Trophoblast cell (in vitro differentiated cells and primary cell): ENCODE measurements around the gene NPY1R.
A peak's percentile ranks its signal among the peaks of the same experiment; 100 is the strongest.

Experiments
- DNase-seq, 2 donors: peaks; one replicate each; pipeline ENCODE4 v3.0.0-alpha.2; 2016
- H2AFZ ChIP-seq: 2 replicates; pipeline ENCODE4 v1.6.1; 2013; ENCODE audit warnings: low read length, moderate library complexity, mild to moderate bottlenecking; ENCODE audit not compliant: insufficient read depth, poor library complexity
- H2AK5ac ChIP-seq: 2 replicates; pipeline ENCODE4 v1.6.1; 2013; ENCODE audit warnings: mild to moderate bottlenecking, low read length
- H2BK120ac ChIP-seq: 2 replicates; pipeline ENCODE4 v1.6.1; 2013; ENCODE audit warnings: low read length, mild to moderate bottlenecking, moderate library complexity; ENCODE audit not compliant: insufficient read depth, poor library complexity
- H2BK12ac ChIP-seq: 2 replicates; pipeline ENCODE4 v1.6.1; 2013; ENCODE audit warnings: mild to moderate bottlenecking, low read length, moderate library complexity
- H2BK5ac ChIP-seq: 2 replicates; pipeline ENCODE4 v1.6.1; 2013; ENCODE audit warnings: low read length, low read depth, moderate library complexity, mild to moderate bottlenecking; ENCODE audit not compliant: poor library complexity
- H3K14ac ChIP-seq: 2 replicates; pipeline ENCODE4 v1.6.1; 2013; ENCODE audit warnings: mild to moderate bottlenecking, low read length
- H3K18ac ChIP-seq: 2 replicates; pipeline ENCODE4 v1.6.1; 2013; ENCODE audit warnings: mild to moderate bottlenecking, low read length
- H3K23ac ChIP-seq: 2 replicates; pipeline ENCODE4 v1.6.1; 2013; ENCODE audit warnings: low read length
- H3K27ac ChIP-seq: 2 replicates; pipeline ENCODE4 v1.5.1; 2013; ENCODE audit warnings: low read depth, mild to moderate bottlenecking, inconsistent platforms, low read length, moderate library complexity
- H3K27me3 ChIP-seq: 2 replicates; pipeline ENCODE4 v1.6.1; 2013; ENCODE audit warnings: inconsistent platforms, mild to moderate bottlenecking, low read length, moderate library complexity; ENCODE audit not compliant: insufficient read depth
- H3K36me3 ChIP-seq, 2 experiments: 1 replicate in 1 of 2; 2 replicates in 1 of 2; pipeline ENCODE4 v1.6.1; 2013; ENCODE audit warnings: low read length in 2 of 2, mild to moderate bottlenecking in 2 of 2, moderate library complexity in 1 of 2; ENCODE audit not compliant: insufficient read depth in 2 of 2, control insufficient read depth in 1 of 2
- H3K4ac ChIP-seq: 2 replicates; pipeline ENCODE4 v1.6.1; 2013; ENCODE audit warnings: low read depth, mild to moderate bottlenecking, low read length, moderate library complexity
- H3K4me1 ChIP-seq, 2 experiments: 1 replicate in 1 of 2; 2 replicates in 1 of 2; pipeline ENCODE4 v1.6.1; 2013; ENCODE audit warnings: low read length in 2 of 2, mild to moderate bottlenecking in 2 of 2, moderate library complexity in 1 of 2; ENCODE audit not compliant: insufficient read depth in 2 of 2, control insufficient read depth in 1 of 2
- H3K4me2 ChIP-seq: 2 replicates; pipeline ENCODE4 v1.6.1; 2013; ENCODE audit warnings: inconsistent platforms, mild to moderate bottlenecking, low read length, moderate library complexity
- H3K4me3 ChIP-seq: 2 replicates; pipeline ENCODE4 v1.5.1; 2013; ENCODE audit warnings: mild to moderate bottlenecking, low read depth, low read length, inconsistent platforms
- H3K79me1 ChIP-seq: one replicate; pipeline ENCODE4 v1.6.1; 2013; ENCODE audit warnings: low read length
- H3K79me2 ChIP-seq: 2 replicates; pipeline ENCODE4 v1.6.1; 2013; ENCODE audit warnings: low read length, mild to moderate bottlenecking; ENCODE audit not compliant: control insufficient read depth, insufficient read depth, poor library complexity
- H3K9ac ChIP-seq: 2 replicates; pipeline ENCODE4 v1.6.1; 2013; ENCODE audit warnings: mild to moderate bottlenecking, low read length
- H3K9me3 ChIP-seq: 2 replicates; pipeline ENCODE4 v1.6.1; 2013; ENCODE audit warnings: low read depth, mild to moderate bottlenecking, control low read depth, inconsistent platforms, low read length; ENCODE audit not compliant: insufficient read depth
- H4K12ac ChIP-seq: 2 replicates; pipeline ENCODE4 v1.6.1; 2013; ENCODE audit warnings: low read depth, mild to moderate bottlenecking, low read length, moderate library complexity
- H4K8ac ChIP-seq: 2 replicates; pipeline ENCODE4 v1.6.1; 2013; ENCODE audit warnings: low read depth, mild to moderate bottlenecking, low read length, moderate library complexity
- H4K91ac ChIP-seq: one replicate; pipeline ENCODE4 v1.6.1; 2013; ENCODE audit warnings: low read depth, mild to moderate bottlenecking, low read length, moderate library complexity
- WGBS: extraction: QIAGEN DNeasy Blood & Tissue Kit; methylation state at CpG from one replicate; pipeline ENCODE4 v1.1.7; 2013; ENCODE audit warnings: missing lambda C conversion rate; ENCODE audit not compliant: insufficient read length, insufficient coverage; ENCODE audit errors: extremely low coverage; 5-methylcytosine and 5-hydroxymethylcytosine counted together

The NPY1R gene

DNA sequence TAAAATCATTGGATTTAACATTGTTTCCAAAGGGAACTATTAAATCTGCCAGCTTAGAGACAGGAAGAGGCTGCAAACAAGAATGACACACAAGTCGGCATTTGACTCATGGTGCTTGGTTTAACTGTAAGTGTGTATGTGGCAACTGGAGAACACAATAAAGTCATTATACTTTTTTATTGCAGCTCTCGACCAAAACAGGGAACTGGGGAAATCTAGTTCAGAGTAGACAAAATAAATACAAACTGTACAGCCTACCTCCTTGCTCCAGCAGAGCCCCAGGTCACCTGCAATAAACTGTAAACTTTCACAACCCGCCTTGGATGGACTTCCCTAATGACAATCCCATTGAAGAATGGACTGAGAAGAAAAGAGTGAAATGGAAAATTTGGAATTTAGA, 35.3 kb upstream of the NPY1R start:
- Histone ChIP-seq H3K79me2 (no peaks in the 10 kb centered on the region), H4K8ac (no peak overlapping the region), H3K27ac (no peak overlapping the region), H4K12ac (no peak overlapping the region), H3K23ac (no peak overlapping the region), H2BK5ac (no peak overlapping the region), H3K4me2 (no peak overlapping the region), H3K36me3 (no peaks in the 10 kb centered on the region), H3K4me1 (no peaks in the 10 kb centered on the region), H2BK120ac (no peak overlapping the region), H4K91ac (no peak overlapping the region), H3K79me1 (no peaks in the 10 kb centered on the region), H3K4me3 (no peak overlapping the region), H3K4ac (no peak overlapping the region), H2BK12ac (no peak overlapping the region), H3K14ac (no peak overlapping the region), H3K27me3 (no peaks in the 10 kb centered on the region), H2AFZ (no peak overlapping the region), H3K9me3 (no peaks in the 10 kb centered on the region), H3K9ac (no peak overlapping the region), H3K18ac (no peak overlapping the region), H2AK5ac (no peak overlapping the region)
- no CpG with 5 or more reads among the region's 3 CpGs for WGBS
- DNase-seq, result no peak

- H3K79me1 ChIP-seq, result no peaks in the 10 kb centered on the region
- DNase-seq, result no peak
- H3K27ac ChIP-seq, result no peak overlapping the region
- H4K91ac ChIP-seq, result no peak overlapping the region
- no peaks in the 10 kb centered on the region for H3K27me3 ChIP-seq
- no peaks in the 10 kb centered on the region for H3K9me3 ChIP-seq
- no peak overlapping the region for H4K12ac ChIP-seq
- H3K4me3 ChIP-seq, result no peak overlapping the region
- H3K4ac ChIP-seq, result no peak overlapping the region
- H3K36me3 ChIP-seq, result no peaks in the 10 kb centered on the region
- H2AK5ac ChIP-seq, result no peak overlapping the region
- no peak overlapping the region for H2BK120ac ChIP-seq
- H3K4me1 ChIP-seq, result no peaks in the 10 kb centered on the region
- no peak overlapping the region for H2AFZ ChIP-seq
- H2BK5ac ChIP-seq, result no peak overlapping the region
- H3K9ac ChIP-seq, result no peak overlapping the region
- H3K23ac ChIP-seq, result no peak overlapping the region
- H4K8ac ChIP-seq, result no peak overlapping the region
- no peak overlapping the region for H3K14ac ChIP-seq
- no peak overlapping the region for H3K18ac ChIP-seq
- no peak overlapping the region for H2BK12ac ChIP-seq
- no peak overlapping the region for H3K4me2 ChIP-seq
- no peaks in the 10 kb centered on the region for H3K79me2 ChIP-seq
- WGBS, result no CpG with 5 or more reads among the region's 1 CpG
These were observed 23.7 kb upstream of the NPY1R start for GRCh38 chr4:163356104-163356503.

GRCh38 chr4:163353054-163353453, 20.7 kb upstream of the NPY1R start:
- Histone ChIP-seq H3K18ac (no peak overlapping the region), H3K27ac (no peak overlapping the region), H3K79me1 (no peaks in the 10 kb centered on the region), H2AFZ (no peak overlapping the region), H2AK5ac (no peak overlapping the region), H3K9ac (no peak overlapping the region), H4K12ac (no peak overlapping the region), H3K79me2 (no peaks in the 10 kb centered on the region), H3K27me3 (no peaks in the 10 kb centered on the region), H3K23ac (no peak overlapping the region), H3K4me2 (no peak overlapping the region), H2BK5ac (no peak overlapping the region), H3K14ac (no peak overlapping the region), H3K9me3 (no peaks in the 10 kb centered on the region), H3K4ac (no peak overlapping the region), H4K91ac (no peak overlapping the region), H3K4me1 (no peaks in the 10 kb centered on the region), H2BK120ac (no peak overlapping the region), H3K36me3 (no peaks in the 10 kb centered on the region), H4K8ac (no peak overlapping the region), H2BK12ac (no peak overlapping the region), H3K4me3 (no peak overlapping the region)
- no peak for DNase-seq
- WGBS, result no CpG with 5 or more reads among the region's 3 CpGs

GRCh38 chr4:163350672-163351071, 18.3 kb upstream of the NPY1R start:
- Histone ChIP-seq H2BK5ac (no peak overlapping the region), H2BK120ac (no peak overlapping the region), H3K4ac (no peak overlapping the region), H3K4me3 (no peak overlapping the region), H2AK5ac (no peak overlapping the region), H3K4me2 (no peak overlapping the region), H2BK12ac (no peak overlapping the region), H3K14ac (no peak overlapping the region), H4K12ac (no peak overlapping the region), H3K4me1 (no peaks in the 10 kb centered on the region), H3K27me3 (no peaks in the 10 kb centered on the region), H4K8ac (no peak overlapping the region), H3K23ac (no peak overlapping the region), H3K36me3 (no peaks in the 10 kb centered on the region), H3K9me3 (no peaks in the 10 kb centered on the region), H3K27ac (no peak overlapping the region), H3K79me1 (no peaks in the 10 kb centered on the region), H3K9ac (no peak overlapping the region), H4K91ac (no peak overlapping the region), H3K18ac (no peak overlapping the region), H3K79me2 (no peaks in the 10 kb centered on the region), H2AFZ (no peak overlapping the region)
- DNase-seq, result peak; percentile 2 to 16
